HCT116 (cell line): ENCODE data around the gene TTF1. TPM values are rescaled to one million over a fixed set of nuclear protein-coding genes. Genes with fewer than 3 reads are reported as not detected.

Experiments used
- ATAC-seq: fragments of 200-7000 bp; cut with Tn5 transposase; 2 replicates; pipeline ENCODE4 v1.9.1; 2020; ENCODE audit warnings: mild to moderate bottlenecking, moderate library complexity
- BruUV-seq: library from RNA; stranded (reverse); fragments of 400-500 nt; replicated peaks from 2 replicates; lab custom pipeline; 2021; lab: Mats Ljungman, UMichigan
- CTCF ChIA-PET: fragments of 300-600 bp; sonication (Branson Sonifier 250); formaldehyde crosslinking; loops from one replicate; lab custom pipeline; 2021; ENCODE audit warnings: antibody characterized with exemption; lab: Charles Lee
- POLR2A ChIA-PET: fragments of 300-600, 350-600 bp; sonication (Branson Sonifier 250); formaldehyde crosslinking; loops from one replicate; lab custom pipeline; 2021; ENCODE audit warnings: antibody characterized with exemption; lab: Charles Lee
- RAD21 ChIA-PET, 2 experiments: fragments of 300-600 bp; sonication (Branson Sonifier 250); formaldehyde crosslinking; loops; one replicate each; lab custom pipeline; 2023; ENCODE audit warnings: low total read pairs in 2 of 2; ENCODE audit not compliant: uncharacterized antibody in 2 of 2, unreplicated experiment in 2 of 2, low non-redundant PET in 1 of 2; lab: Charles Lee
- DNase-seq: peaks from one replicate; pipeline ENCODE4 v3.0.0-alpha.2; 2010; ENCODE audit warnings: low read depth, low spot score
- H2AFZ ChIP-seq: fragments of 200-600 bp; shearing (Covaris generic), sonication (generic); 2 replicates; pipeline ENCODE4 v1.6.1; 2017; ENCODE audit warnings: low read depth, mixed run types, mixed read lengths, antibody characterized with exemption, low read length; ENCODE audit not compliant: poor library complexity, severe bottlenecking
- H3K27ac ChIP-seq: 2 replicates; pipeline ENCODE4 v1.5.1; 2012; ENCODE audit warnings: low read depth, low read length
- H3K27me3 ChIP-seq: fragments of 200-600 bp; sonication (generic); 2 replicates; pipeline ENCODE4 v1.6.1; 2016; ENCODE audit warnings: mixed run types, low read length, mixed read lengths; ENCODE audit not compliant: insufficient read depth
- H3K36me3 ChIP-seq, 2 experiments: fragments of 200-500 bp in 1 of 2; fragments of 200-600 bp in 1 of 2; sonication (Bioruptor generic) in 1 of 2; sonication (generic) in 1 of 2; 2 replicates each; pipeline versions ENCODE4 v1.5.1 to v1.6.1; 2014 to 2016; ENCODE audit warnings: low read length in 2 of 2, inconsistent platforms in 1 of 2, mixed read lengths in 1 of 2, mixed run types in 1 of 2; ENCODE audit not compliant: insufficient read depth in 2 of 2, control insufficient read depth in 1 of 2
- H3K4me1 ChIP-seq, 2 experiments: fragments of 200-600 bp in 1 of 2; sonication (generic) in 1 of 2; 2 replicates each; pipeline versions ENCODE4 v1.5.1 to v1.6.1; 2012 to 2017; ENCODE audit warnings: low read length in 2 of 2, inconsistent platforms in 1 of 2, mild to moderate bottlenecking in 1 of 2, mixed read lengths in 1 of 2, mixed run types in 1 of 2, moderate library complexity in 1 of 2; ENCODE audit not compliant: insufficient read depth in 2 of 2, control insufficient read depth in 1 of 2
- H3K4me2 ChIP-seq: fragments of 200-600 bp; sonication (generic); 2 replicates; pipeline ENCODE4 v1.6.1; 2017; ENCODE audit warnings: mixed run types, low read length, mixed read lengths
- H3K4me3 ChIP-seq, 2 experiments: fragments of 200-600 bp in 1 of 2; sonication (generic) in 1 of 2; replicated peaks in 1 of 2; 2 replicates each; pipeline ENCODE4 v1.5.1; 2011 to 2016; ENCODE audit warnings: low read length in 2 of 2, control low read depth in 1 of 2, low read depth in 1 of 2, mild to moderate bottlenecking in 1 of 2, mixed read lengths in 1 of 2, mixed run types in 1 of 2
- H3K79me2 ChIP-seq: fragments of 200-600 bp; sonication (generic); 2 replicates; pipeline ENCODE4 v1.6.1; 2017; ENCODE audit warnings: mild to moderate bottlenecking, mixed run types, low read length, moderate library complexity, mixed read lengths; ENCODE audit not compliant: insufficient read depth
- H3K9ac ChIP-seq: fragments of 200-600 bp; sonication (generic); 2 replicates; pipeline ENCODE4 v1.6.1; 2016; ENCODE audit warnings: low read length, mixed read lengths
- H3K9me2 ChIP-seq: fragments of 200-600 bp; sonication (generic), shearing (Covaris generic); 2 replicates; pipeline ENCODE4 v1.6.1; 2017; ENCODE audit warnings: mixed run types, mild to moderate bottlenecking, moderate library complexity; ENCODE audit not compliant: insufficient read depth
- H3K9me3 ChIP-seq, 2 experiments: fragments of 200-500 bp in 1 of 2; fragments of 200-600 bp in 1 of 2; sonication (Bioruptor generic) in 1 of 2; sonication (generic) in 1 of 2; 2 replicates each; pipeline ENCODE4 v1.6.1; 2014 to 2017; ENCODE audit warnings: low read length in 2 of 2, mixed read lengths in 2 of 2, inconsistent platforms in 1 of 2, low read depth in 1 of 2, mild to moderate bottlenecking in 1 of 2, mixed run types in 1 of 2, moderate library complexity in 1 of 2; ENCODE audit not compliant: control insufficient read depth in 1 of 2, insufficient read depth in 1 of 2
- H4K20me1 ChIP-seq: fragments of 200-600 bp; sonication (generic), shearing (Covaris generic); 2 replicates; pipeline ENCODE4 v1.6.1; 2017; ENCODE audit warnings: mixed run types, mild to moderate bottlenecking, moderate library complexity; ENCODE audit not compliant: insufficient read depth
- CEBPB ChIP-seq: IDR thresholded peaks from 2 replicates; pipeline ENCODE4 v1.6.1; 2012; ENCODE audit warnings: low read depth
- EGR1 ChIP-seq: IDR thresholded peaks from 2 replicates; pipeline ENCODE4 v1.6.1; 2012; ENCODE audit warnings: low read depth
- ELF1 ChIP-seq: IDR thresholded peaks from 2 replicates; pipeline ENCODE4 v1.6.1; 2012; ENCODE audit warnings: low read depth, borderline replicate concordance
- EZH2 ChIP-seq: fragments of 200-600 bp; sonication (generic); IDR thresholded peaks from 2 replicates; pipeline ENCODE4 v1.6.1; 2017; ENCODE audit warnings: antibody characterized with exemption, mixed run types
- EZH2phosphoT487 ChIP-seq: fragments of 200-600 bp; IDR thresholded peaks from 2 replicates; pipeline ENCODE4 v1.6.1; 2018; ENCODE audit warnings: antibody characterized with exemption, borderline replicate concordance
- FOSL1 ChIP-seq: IDR thresholded peaks from 2 replicates; pipeline ENCODE4 v1.6.1; 2012; ENCODE audit warnings: low read depth
- JUND ChIP-seq: IDR thresholded peaks from 2 replicates; pipeline ENCODE4 v1.6.1; 2012
- POLR2A ChIP-seq: IDR thresholded peaks from 2 replicates; pipeline ENCODE4 v1.7.0; 2011; ENCODE audit warnings: borderline replicate concordance; ENCODE audit not compliant: insufficient read depth, insufficient read length; ENCODE audit errors: extremely low read depth
- POLR2AphosphoS5 ChIP-seq: IDR thresholded peaks from 2 replicates; pipeline ENCODE4 v1.6.1; 2011; ENCODE audit warnings: mild to moderate bottlenecking, low read depth, low read length, moderate library complexity
- RAD21 ChIP-seq: IDR thresholded peaks from 2 replicates; pipeline ENCODE4 v1.6.1; 2012; ENCODE audit warnings: low read depth, mild to moderate bottlenecking
- SIN3A ChIP-seq: IDR thresholded peaks from 2 replicates; pipeline ENCODE4 v1.6.1; 2012; ENCODE audit warnings: low read depth
- SP1 ChIP-seq: IDR thresholded peaks from 2 replicates; pipeline ENCODE4 v1.6.1; 2012; ENCODE audit warnings: low read depth
- SRF ChIP-seq: IDR thresholded peaks from 2 replicates; pipeline ENCODE4 v1.6.1; 2012; ENCODE audit warnings: low read depth
- YY1 ChIP-seq: IDR thresholded peaks from 2 replicates; pipeline ENCODE4 v1.6.1; 2011; ENCODE audit warnings: low read length, low read depth, moderate library complexity, mild to moderate bottlenecking; ENCODE audit not compliant: insufficient replicate concordance; ENCODE audit errors: extremely low read depth
- ZFX ChIP-seq: fragments of 450-650 bp; IDR thresholded peaks from 2 replicates; pipeline ENCODE4 v1.6.1; 2017
- ZNF274 ChIP-seq: fragments of 200-500 bp; sonication (Bioruptor generic); IDR thresholded peaks from 2 replicates; pipeline ENCODE4 v1.6.1; 2014; ENCODE audit warnings: mild to moderate bottlenecking, low read depth, low read length, inconsistent platforms
- intact Hi-C: fragments of 100-400 bp; cut with micrococcal nuclease; formaldehyde crosslinking; loops from 2 replicates; pipeline ENCODE4 v1.10.0; 2022
- total RNA-seq: library from RNA; stranded (reverse); gene quantifications from one replicate; pipeline ENCODE4 v1.2.1, GENCODE V29; 2021; ENCODE audit not compliant: unreplicated experiment
- TF ChIP-seq, protein P1 (sequence below): IDR thresholded peaks from 2 replicates; pipeline ENCODE4 v1.6.1; 2012
- TF ChIP-seq, protein P2 (sequence below), 3 experiments: fragments of 200-600 bp in 1 of 3; sonication (generic) in 1 of 3; IDR thresholded peaks in 2 of 3; conservative IDR thresholded peaks in 1 of 3; 2 replicates each; pipeline ENCODE4 v1.5.1; 2012 to 2017; ENCODE audit warnings: low read depth in 2 of 3, low read length in 2 of 3, antibody characterized with exemption in 1 of 3, borderline replicate concordance in 1 of 3, control low read depth in 1 of 3, mild to moderate bottlenecking in 1 of 3, mixed read lengths in 1 of 3, mixed run types in 1 of 3, moderate library complexity in 1 of 3; ENCODE audit not compliant: insufficient read depth in 1 of 3
- TF ChIP-seq, protein P3 (sequence below): IDR thresholded peaks from 2 replicates; pipeline ENCODE4 v1.6.1; 2012

TTF1 gene
- total RNA-seq, 1 experiment from 2014 or later = 14.5 TPM

DNA sequence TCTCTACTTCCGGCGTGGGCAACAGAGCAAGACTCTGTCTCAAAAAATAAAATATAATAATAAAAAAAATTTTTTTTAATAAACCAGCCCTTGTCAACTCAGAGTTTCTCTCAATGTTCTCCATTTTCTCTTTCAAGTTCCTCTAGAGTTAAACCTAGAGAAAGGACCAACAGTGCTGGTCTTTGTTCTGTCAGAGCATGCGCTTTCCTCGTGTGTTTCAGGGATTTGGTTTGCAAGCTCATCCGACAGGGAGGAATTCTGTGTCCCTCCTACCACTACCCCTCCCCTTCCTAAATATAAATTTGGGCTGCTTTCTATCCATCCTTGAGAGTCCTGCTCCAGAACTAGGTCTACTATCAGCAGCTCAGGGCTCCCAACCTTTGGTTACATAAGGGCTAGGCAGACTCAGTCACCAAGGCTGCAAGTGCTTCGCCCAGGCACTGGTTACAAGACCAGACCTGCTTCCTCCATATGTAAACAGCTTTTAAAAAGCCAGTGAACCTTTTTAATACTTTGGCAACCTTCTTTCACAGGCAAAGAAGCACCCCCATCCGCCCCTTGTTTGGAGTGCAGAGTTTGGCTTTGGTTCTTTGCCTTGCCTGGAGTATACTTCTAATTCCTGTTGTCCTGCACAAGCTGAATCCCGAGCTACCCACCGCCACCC, 65.3 kb downstream of the TTF1 start:
- no peaks in the 10 kb centered on the region for H3K9me3 ChIP-seq
- no peaks in the 10 kb centered on the region for H3K9me2 ChIP-seq
- H3K9ac ChIP-seq = no peak overlapping the region
- TF ChIP-seq SIN3A (no peak), EZH2 (no peak), RAD21 (no peak), EGR1 (no peak), ZNF274 (no peak), CEBPB (no peak), ZFX (no peak), POLR2AphosphoS5 (no peak), ELF1 (no peak), YY1 (no peak), EZH2phosphoT487 (no peak), JUND (no peak), POLR2A (no peak), SRF (no peak), SP1 (no peak), FOSL1 (no peak)
- TF ChIP-seq, protein P1, sequence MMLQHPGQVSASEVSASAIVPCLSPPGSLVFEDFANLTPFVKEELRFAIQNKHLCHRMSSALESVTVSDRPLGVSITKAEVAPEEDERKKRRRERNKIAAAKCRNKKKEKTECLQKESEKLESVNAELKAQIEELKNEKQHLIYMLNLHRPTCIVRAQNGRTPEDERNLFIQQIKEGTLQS = no peak
- TF ChIP-seq, protein P2, sequence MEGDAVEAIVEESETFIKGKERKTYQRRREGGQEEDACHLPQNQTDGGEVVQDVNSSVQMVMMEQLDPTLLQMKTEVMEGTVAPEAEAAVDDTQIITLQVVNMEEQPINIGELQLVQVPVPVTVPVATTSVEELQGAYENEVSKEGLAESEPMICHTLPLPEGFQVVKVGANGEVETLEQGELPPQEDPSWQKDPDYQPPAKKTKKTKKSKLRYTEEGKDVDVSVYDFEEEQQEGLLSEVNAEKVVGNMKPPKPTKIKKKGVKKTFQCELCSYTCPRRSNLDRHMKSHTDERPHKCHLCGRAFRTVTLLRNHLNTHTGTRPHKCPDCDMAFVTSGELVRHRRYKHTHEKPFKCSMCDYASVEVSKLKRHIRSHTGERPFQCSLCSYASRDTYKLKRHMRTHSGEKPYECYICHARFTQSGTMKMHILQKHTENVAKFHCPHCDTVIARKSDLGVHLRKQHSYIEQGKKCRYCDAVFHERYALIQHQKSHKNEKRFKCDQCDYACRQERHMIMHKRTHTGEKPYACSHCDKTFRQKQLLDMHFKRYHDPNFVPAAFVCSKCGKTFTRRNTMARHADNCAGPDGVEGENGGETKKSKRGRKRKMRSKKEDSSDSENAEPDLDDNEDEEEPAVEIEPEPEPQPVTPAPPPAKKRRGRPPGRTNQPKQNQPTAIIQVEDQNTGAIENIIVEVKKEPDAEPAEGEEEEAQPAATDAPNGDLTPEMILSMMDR (IDR thresholded peaks at IDR 0.05 in 2 of 3, conservative IDR thresholded peaks at IDR 0.05 in 1 of 3; ENCODE audit: borderline replicate concordance in 1 of 3, insufficient read depth in 1 of 3, low read depth in 2 of 3, low read length in 2 of 3) = no peak
- TF ChIP-seq, protein P3, sequence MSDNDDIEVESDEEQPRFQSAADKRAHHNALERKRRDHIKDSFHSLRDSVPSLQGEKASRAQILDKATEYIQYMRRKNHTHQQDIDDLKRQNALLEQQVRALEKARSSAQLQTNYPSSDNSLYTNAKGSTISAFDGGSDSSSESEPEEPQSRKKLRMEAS = no peak
- ChIA-PET CTCF (no interaction called here), RAD21 (no interaction called here), POLR2A (interaction anchor here (1.3 kb wide), 1 partner anchor 14 kb away, joined by 3 read pairs; the partner anchor contains the start of gene SETX)
- BruUV-seq = no TSS peak
- ATAC-seq = no peak
- no peak overlapping the region for H3K4me3 ChIP-seq
- no peak overlapping the region for H3K27ac ChIP-seq
- H3K79me2 ChIP-seq = peaks cover 24% of the 10 kb centered on the region
- no peaks in the 10 kb centered on the region; the same call in 1 of the 2 replicates for H4K20me1 ChIP-seq
- DNase-seq = no peak
- no peaks in the 10 kb centered on the region for H3K27me3 ChIP-seq
- H3K36me3 ChIP-seq = peaks cover 55 to 66% of the 10 kb centered on the region in 2 experiments
- no peaks in the 10 kb centered on the region for H3K4me1 ChIP-seq
- no peak overlapping the region for H3K4me2 ChIP-seq
- H2AFZ ChIP-seq = no peak overlapping the region
- intact Hi-C loops = no loop called here
